Keratinocyte (primary cell): ENCODE measurements around the gene COL9A2. TPM values are rescaled to one million over a fixed set of nuclear protein-coding genes. Genes with fewer than 3 reads are reported as not detected.

Experiments used
- DNase-seq: peaks from one replicate; pipeline ENCODE4 v3.0.0-alpha.2; 2011; ENCODE audit warnings: low read depth, missing footprints, low spot score
- FAIRE-seq: peaks from 2 replicates; lab custom pipeline; 2011; peaks lifted over from hg19 to GRCh38; lab: Jason Lieb, UNC
- H2AFZ ChIP-seq: 2 replicates; pipeline ENCODE4 v1.6.0; 2012; ENCODE audit warnings: low read length, control low read depth, inconsistent platforms; ENCODE audit not compliant: control insufficient read depth
- H3K27ac ChIP-seq: 2 replicates; pipeline ENCODE4 v1.5.1; 2011; ENCODE audit warnings: low read length; ENCODE audit not compliant: control insufficient read depth, insufficient read depth
- H3K27me3 ChIP-seq: 3 replicates; pipeline ENCODE4 v1.6.0; 2011; ENCODE audit warnings: low read length; ENCODE audit not compliant: control insufficient read depth, insufficient read depth; ENCODE audit errors: extremely low read depth
- H3K36me3 ChIP-seq, 2 experiments: 2 replicates in 1 of 2; 3 replicates in 1 of 2; pipeline ENCODE4 v1.5.1; 2011; ENCODE audit warnings: low read length in 2 of 2, mild to moderate bottlenecking in 1 of 2; ENCODE audit not compliant: control insufficient read depth in 2 of 2, insufficient read depth in 2 of 2; ENCODE audit errors: extremely low read depth in 1 of 2
- H3K4me1 ChIP-seq: 3 replicates; pipeline ENCODE4 v1.5.1; 2011; ENCODE audit warnings: low read length; ENCODE audit not compliant: control insufficient read depth, insufficient read depth; ENCODE audit errors: extremely low read depth
- H3K4me2 ChIP-seq: 3 replicates; pipeline ENCODE4 v1.6.0; 2011; ENCODE audit warnings: low read depth, low read length; ENCODE audit not compliant: control insufficient read depth, insufficient read depth; ENCODE audit errors: extremely low read depth
- H3K4me3 ChIP-seq, 3 experiments: fragments of 200-600 bp in 1 of 3; sonication (generic) in 1 of 3; 2 replicates in 2 of 3; 3 replicates in 1 of 3; pipeline ENCODE4 v1.5.1; 2011 to 2016; ENCODE audit warnings: low read length in 3 of 3, mild to moderate bottlenecking in 3 of 3, control low read depth in 2 of 3, inconsistent platforms in 1 of 3, low read depth in 1 of 3, mixed read lengths in 1 of 3, mixed run types in 1 of 3, moderate library complexity in 1 of 3; ENCODE audit not compliant: control insufficient read depth in 2 of 3, insufficient read depth in 2 of 3; ENCODE audit errors: extremely low read depth in 1 of 3
- H3K79me2 ChIP-seq: 2 replicates; pipeline ENCODE4 v1.6.0; 2012; ENCODE audit warnings: low read length; ENCODE audit not compliant: control insufficient read depth, insufficient read depth
- H3K9ac ChIP-seq: 3 replicates; pipeline ENCODE4 v1.6.0; 2011; ENCODE audit warnings: low read length; ENCODE audit not compliant: control insufficient read depth, insufficient read depth; ENCODE audit errors: extremely low read depth
- H3K9me1 ChIP-seq: 3 replicates; pipeline ENCODE4 v1.6.0; 2011; ENCODE audit warnings: low read length; ENCODE audit not compliant: control insufficient read depth, insufficient read depth; ENCODE audit errors: extremely low read depth
- H3K9me3 ChIP-seq: 2 replicates; pipeline ENCODE4 v1.5.1; 2012; ENCODE audit warnings: low read depth, low read length; ENCODE audit not compliant: control insufficient read depth
- H4K20me1 ChIP-seq: 3 replicates; pipeline ENCODE4 v1.6.0; 2011; ENCODE audit warnings: low read length; ENCODE audit not compliant: control insufficient read depth, insufficient read depth; ENCODE audit errors: extremely low read depth
- CTCF ChIP-seq, 3 experiments: IDR thresholded peaks in 1 of 3; conservative IDR thresholded peaks in 1 of 3; optimal IDR thresholded peaks in 1 of 3; 2 replicates in 2 of 3; 3 replicates in 1 of 3; pipeline versions ENCODE3 to v1.5.1; 2011; ENCODE audit warnings: low read length in 3 of 3, mild to moderate bottlenecking in 3 of 3, moderate library complexity in 2 of 3, control low read depth in 1 of 3, inconsistent platforms in 1 of 3; ENCODE audit not compliant: insufficient read depth in 2 of 3; ENCODE audit errors: extremely low read depth in 1 of 3
- EZH2 ChIP-seq: IDR thresholded peaks from one replicate; pipeline ENCODE4 v1.6.1; 2012; ENCODE audit warnings: inconsistent platforms, mild to moderate bottlenecking, low read length, moderate library complexity
- dilution Hi-C: fragments of 300-500 bp; cut with MboI; formaldehyde crosslinking; loops from one replicate; pipeline ENCODE4 v1.7.0; 2020; ENCODE audit warnings: low sequenced_read_pairs; ENCODE audit not compliant: extremely low pct_ligation_motif_present
- polyA plus RNA-seq, 5 experiments: library from polyadenylated mRNA; depleted of rRNA in 3 of 5; stranded (reverse) in 3 of 5; stranded (forward) in 1 of 5; unstranded in 1 of 5; fragments of >200 nt; gene quantifications; 1 replicate in 1 of 5; 2 replicates in 3 of 5; 3 replicates in 1 of 5; pipeline versions ENCODE4 v1.2.1 to v1.2.3, GENCODE V29; 2011 to 2012; ENCODE audit warnings: missing spikeins in 2 of 5, low read depth in 1 of 5, low replicate concordance in 1 of 5

Gene COL9A2
- polyA plus RNA-seq, 1 donor (not counting 4 experiments of a cell fraction or from before 2014, with no cell fraction given): 1.6 TPM

DNA sequence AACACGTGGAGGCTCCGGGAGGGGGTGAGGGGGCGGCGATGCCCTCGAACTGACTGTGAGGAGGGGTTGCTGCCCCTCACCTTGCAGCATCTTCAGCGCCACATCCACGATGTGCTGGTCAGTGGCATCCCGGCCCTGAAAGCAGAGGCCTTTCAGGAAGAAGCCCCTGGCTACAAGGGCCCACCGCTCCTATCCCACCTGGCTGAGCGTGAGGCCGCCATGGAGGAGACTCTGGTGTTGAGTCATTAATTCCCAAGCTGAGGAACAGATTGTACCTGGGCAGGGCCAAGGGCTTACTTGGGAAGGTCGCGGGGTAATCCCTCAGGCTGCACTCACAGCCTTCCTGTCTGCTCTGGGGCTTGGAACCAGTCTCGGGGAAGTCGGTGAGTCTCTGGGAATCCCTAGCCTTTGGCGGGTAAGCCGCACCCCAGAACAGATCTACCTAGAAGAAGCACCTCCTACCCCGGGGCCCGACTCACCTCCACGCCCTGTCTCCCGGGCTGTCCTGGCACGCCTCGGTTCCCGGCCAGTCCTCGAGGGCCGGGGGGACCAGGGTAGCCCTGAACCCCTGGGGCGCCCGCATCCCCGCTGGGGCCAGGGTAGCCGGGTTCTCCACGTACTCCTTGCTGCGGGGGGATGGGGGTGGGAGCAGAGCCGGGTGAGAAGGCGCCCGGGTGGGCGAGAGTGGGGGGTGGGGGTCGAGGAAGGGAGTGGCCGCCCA lies 13.9 kb downstream of the COL9A2 start:
- no peaks in the 10 kb centered on the region for H3K27me3 ChIP-seq
- peaks cover 4 to 5% of the 10 kb centered on the region in 2 experiments for H3K36me3 ChIP-seq
- H3K27ac ChIP-seq: peak overlapping the region; percentile 27
- H3K4me2 ChIP-seq: peak overlapping the region; percentile 49
- no peaks in the 10 kb centered on the region for H3K9me1 ChIP-seq
- DNase-seq (peak; percentile 88), FAIRE-seq (no peak)
- H3K4me3 ChIP-seq: peak overlapping the region in 2 of 3 experiments; percentile 28 to 41
- H3K4me1 ChIP-seq: peaks cover 29% of the 10 kb centered on the region
- peak overlapping the region; percentile 62 for H3K9ac ChIP-seq
- no peaks in the 10 kb centered on the region for H3K79me2 ChIP-seq
- H4K20me1 ChIP-seq: no peaks in the 10 kb centered on the region
- peak overlapping the region; percentile 59 for H2AFZ ChIP-seq
- H3K9me3 ChIP-seq: no peaks in the 10 kb centered on the region
- dilution Hi-C loops: no loop called here
- TF ChIP-seq CTCF (optimal IDR thresholded peaks at IDR 0.05 in 1 of 3, IDR thresholded peaks at IDR 0.05 in 1 of 3, conservative IDR thresholded peaks at IDR 0.05 in 1 of 3; ENCODE audit: extremely low read depth in 1 of 3, insufficient read depth in 2 of 3, low read length in 3 of 3) (no peak), EZH2 (no peak)

DNA sequence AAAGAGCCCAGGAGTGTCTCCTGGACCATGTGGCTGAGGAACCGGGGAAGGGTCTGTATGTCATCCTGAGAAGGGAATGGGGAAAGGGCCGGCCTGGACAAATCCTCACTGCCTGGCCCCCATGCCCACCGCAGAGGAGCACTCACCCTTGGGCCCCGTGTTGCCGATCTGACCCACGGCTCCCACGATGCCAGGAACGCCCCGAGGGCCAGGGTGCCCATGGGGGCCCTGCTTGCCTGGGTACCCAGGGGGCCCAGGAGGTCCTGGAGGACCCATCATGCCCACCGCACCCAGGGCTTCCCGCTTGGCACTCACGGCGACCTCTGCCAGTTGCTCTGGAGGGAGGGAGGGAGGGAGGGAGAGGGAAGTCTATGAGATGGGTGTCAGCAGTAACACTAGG lies 14.6 kb downstream of the COL9A2 start:
- no peak for TF ChIP-seq EZH2
- TF ChIP-seq CTCF (optimal IDR thresholded peaks at IDR 0.05 in 1 of 3, IDR thresholded peaks at IDR 0.05 in 1 of 3, conservative IDR thresholded peaks at IDR 0.05 in 1 of 3; ENCODE audit: extremely low read depth in 1 of 3, insufficient read depth in 2 of 3, low read length in 3 of 3): no peak
- H3K79me2 ChIP-seq: no peaks in the 10 kb centered on the region
- DNase-seq (no peak), FAIRE-seq (no peak)
- dilution Hi-C loops: no loop called here
- H3K27me3 ChIP-seq: no peaks in the 10 kb centered on the region
- no peak overlapping the region for H3K4me3 ChIP-seq
- no peak overlapping the region for H2AFZ ChIP-seq
- no peaks in the 10 kb centered on the region for H3K9me3 ChIP-seq
- H3K27ac ChIP-seq: no peak overlapping the region
- H3K9me1 ChIP-seq: no peaks in the 10 kb centered on the region
- H3K4me2 ChIP-seq: no peak overlapping the region
- H4K20me1 ChIP-seq: no peaks in the 10 kb centered on the region
- peaks cover 4 to 5% of the 10 kb centered on the region in 2 experiments for H3K36me3 ChIP-seq
- no peak overlapping the region for H3K9ac ChIP-seq
- peaks cover 29% of the 10 kb centered on the region for H3K4me1 ChIP-seq
